Duodenal mucosa (tissue), 2 donors: ENCODE measurements around the gene VPS33B.

Experiments used
- H3K27ac ChIP-seq: one replicate; pipeline ENCODE4 v1.7.0; 2013; ENCODE audit warnings: low read depth, low read length
- H3K27me3 ChIP-seq, 2 donors: one replicate each; pipeline ENCODE4 v1.7.0; 2013; ENCODE audit warnings: low read length in 2 of 2, control low read depth in 1 of 2; ENCODE audit not compliant: insufficient read depth in 2 of 2, control insufficient read depth in 1 of 2
- H3K36me3 ChIP-seq, 2 donors: one replicate each; pipeline ENCODE4 v1.7.0; 2013; ENCODE audit warnings: low read length in 2 of 2, control low read depth in 1 of 2; ENCODE audit not compliant: insufficient read depth in 2 of 2, control insufficient read depth in 1 of 2
- H3K4me1 ChIP-seq, 2 donors: one replicate each; pipeline ENCODE4 v1.7.0; 2013; ENCODE audit warnings: low read length in 2 of 2, control low read depth in 1 of 2; ENCODE audit not compliant: insufficient read depth in 2 of 2, control insufficient read depth in 1 of 2
- H3K4me3 ChIP-seq, 2 donors: one replicate each; pipeline ENCODE4 v1.7.0; 2013; ENCODE audit warnings: low read length in 2 of 2, low read depth in 1 of 2
- H3K9ac ChIP-seq, 2 donors: one replicate each; pipeline ENCODE4 v1.7.0; 2013; ENCODE audit warnings: low read length in 2 of 2, low read depth in 1 of 2
- H3K9me3 ChIP-seq, 2 donors: one replicate each; pipeline ENCODE4 v1.7.0; 2013; ENCODE audit warnings: low read length in 2 of 2, control low read depth in 1 of 2; ENCODE audit not compliant: control insufficient read depth in 1 of 2

The VPS33B gene

GRCh38 chr15:90986790-90987507, 35.4 kb downstream of the VPS33B start:
- Histone ChIP-seq H3K36me3 (peaks cover 0 to 15% of the 10 kb centered on the region in 2 donors), H3K27me3 (no peaks in the 10 kb centered on the region), H3K4me1 (peaks cover 7% of the 10 kb centered on the region in 2 donors), H3K4me3 (no peak overlapping the region), H3K9ac (no peak overlapping the region), H3K9me3 (no peaks in the 10 kb centered on the region), H3K27ac (no peak overlapping the region)

GRCh38 chr15:90982135-90982534, 40.3 kb downstream of the VPS33B start:
- no peaks in the 10 kb centered on the region for H3K9me3 ChIP-seq
- peaks cover 0 to 35% of the 10 kb centered on the region in 2 donors for H3K36me3 ChIP-seq
- H3K27ac ChIP-seq = no peak overlapping the region
- H3K4me3 ChIP-seq = no peak overlapping the region
- H3K27me3 ChIP-seq = no peaks in the 10 kb centered on the region
- no peaks in the 10 kb centered on the region for H3K4me1 ChIP-seq
- H3K9ac ChIP-seq = no peak overlapping the region

- Histone ChIP-seq H3K27ac (no peak overlapping the region), H3K36me3 (peaks cover 0 to 35% of the 10 kb centered on the region in 2 donors), H3K9ac (no peak overlapping the region), H3K4me3 (no peak overlapping the region), H3K27me3 (no peaks in the 10 kb centered on the region), H3K4me1 (no peaks in the 10 kb centered on the region), H3K9me3 (no peaks in the 10 kb centered on the region)
These were observed 40.7 kb downstream of the VPS33B start for GRCh38 chr15:90981681-90982080.

GRCh38 chr15:90979582-90979981, 42.8 kb downstream of the VPS33B start:
- H3K9ac ChIP-seq = no peak overlapping the region
- H3K4me1 ChIP-seq = no peaks in the 10 kb centered on the region
- no peaks in the 10 kb centered on the region for H3K27me3 ChIP-seq
- H3K36me3 ChIP-seq = peaks cover 0 to 36% of the 10 kb centered on the region in 2 donors
- H3K9me3 ChIP-seq = no peaks in the 10 kb centered on the region
- H3K4me3 ChIP-seq = no peak overlapping the region
- no peak overlapping the region for H3K27ac ChIP-seq

DNA sequence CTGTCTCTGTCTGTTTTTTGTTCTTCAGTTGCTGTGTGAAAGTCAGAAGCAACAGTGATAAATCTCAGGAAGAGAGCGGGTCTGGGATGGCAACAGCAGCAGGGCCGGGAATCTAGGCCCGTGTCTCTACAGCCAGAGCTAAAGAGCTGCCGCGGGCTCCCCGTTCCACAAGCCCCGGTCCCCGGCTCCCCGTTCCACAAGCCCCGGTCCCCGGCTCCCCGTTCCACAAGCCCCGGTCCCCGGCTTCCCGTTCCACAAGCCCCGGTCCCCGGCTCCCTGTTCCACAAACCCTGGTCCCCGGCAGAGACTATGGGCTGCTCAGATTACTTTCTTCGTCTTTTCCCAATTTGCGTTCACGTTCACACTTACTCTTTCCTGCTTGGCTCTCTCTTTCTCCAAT, 48.2 kb downstream of the VPS33B start:
- Histone ChIP-seq H3K4me3 (no peak overlapping the region), H3K27ac (no peak overlapping the region), H3K36me3 (peaks cover 4 to 33% of the 10 kb centered on the region in 2 donors), H3K27me3 (no peaks in the 10 kb centered on the region), H3K9me3 (no peaks in the 10 kb centered on the region), H3K9ac (no peak overlapping the region), H3K4me1 (no peaks in the 10 kb centered on the region)

GRCh38 chr15:90972133-90972532, 50.3 kb downstream of the VPS33B start:
- no peaks in the 10 kb centered on the region for H3K27me3 ChIP-seq
- no peaks in the 10 kb centered on the region for H3K4me1 ChIP-seq
- H3K27ac ChIP-seq = no peak overlapping the region
- H3K4me3 ChIP-seq = no peak overlapping the region
- H3K9ac ChIP-seq = no peak overlapping the region
- no peaks in the 10 kb centered on the region for H3K9me3 ChIP-seq
- H3K36me3 ChIP-seq = peaks cover 9 to 51% of the 10 kb centered on the region in 2 donors

DNA sequence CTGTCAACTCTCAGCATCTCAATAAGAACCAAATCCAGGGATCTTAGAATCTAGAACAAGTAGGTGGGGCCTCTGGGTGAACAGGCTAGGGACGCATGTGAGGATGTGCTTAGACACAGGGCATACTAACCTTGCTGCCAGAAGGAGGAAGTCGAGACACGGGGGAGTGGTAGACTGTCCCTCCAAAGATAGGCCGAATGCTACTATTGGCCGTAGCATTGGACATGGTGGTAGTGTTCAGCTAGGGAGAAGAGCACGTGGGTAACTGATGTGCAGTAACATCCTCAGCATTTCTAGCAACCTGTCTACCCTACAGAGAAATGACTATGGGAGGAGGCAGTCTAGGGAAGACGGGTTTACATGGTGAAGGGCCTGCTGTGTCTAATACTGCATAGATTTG, 52.1 kb downstream of the VPS33B start:
- no peaks in the 10 kb centered on the region for H3K4me1 ChIP-seq
- H3K27me3 ChIP-seq = no peaks in the 10 kb centered on the region
- no peaks in the 10 kb centered on the region for H3K9me3 ChIP-seq
- no peak overlapping the region for H3K9ac ChIP-seq
- H3K4me3 ChIP-seq = no peak overlapping the region
- H3K36me3 ChIP-seq = peaks cover 12 to 65% of the 10 kb centered on the region in 2 donors
- H3K27ac ChIP-seq = no peak overlapping the region

DNA sequence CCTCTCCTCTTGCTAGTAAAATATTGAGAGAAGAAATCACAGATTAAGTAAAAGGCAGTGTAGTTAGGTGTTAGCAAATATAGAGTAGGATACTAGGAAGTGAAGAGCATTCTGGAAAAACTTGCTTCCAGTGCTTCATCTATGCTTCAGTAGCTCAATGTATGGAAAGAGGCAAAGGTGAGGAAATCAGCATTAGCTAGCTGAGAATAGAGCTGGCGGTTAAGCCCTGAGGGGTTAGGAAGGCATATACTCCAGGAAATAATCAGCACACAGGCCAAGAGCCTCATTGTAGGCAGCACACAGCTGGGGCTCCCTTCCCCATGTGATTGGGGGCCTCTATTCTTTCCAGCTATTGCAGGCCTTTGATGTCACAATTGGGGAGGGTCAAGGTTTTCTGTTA, 54.0 kb downstream of the VPS33B start:
- Histone ChIP-seq H3K4me1 (no peaks in the 10 kb centered on the region), H3K9me3 (no peaks in the 10 kb centered on the region), H3K27me3 (no peaks in the 10 kb centered on the region), H3K9ac (no peak overlapping the region), H3K4me3 (no peak overlapping the region), H3K36me3 (peaks cover 12 to 64% of the 10 kb centered on the region in 2 donors), H3K27ac (no peak overlapping the region)

DNA sequence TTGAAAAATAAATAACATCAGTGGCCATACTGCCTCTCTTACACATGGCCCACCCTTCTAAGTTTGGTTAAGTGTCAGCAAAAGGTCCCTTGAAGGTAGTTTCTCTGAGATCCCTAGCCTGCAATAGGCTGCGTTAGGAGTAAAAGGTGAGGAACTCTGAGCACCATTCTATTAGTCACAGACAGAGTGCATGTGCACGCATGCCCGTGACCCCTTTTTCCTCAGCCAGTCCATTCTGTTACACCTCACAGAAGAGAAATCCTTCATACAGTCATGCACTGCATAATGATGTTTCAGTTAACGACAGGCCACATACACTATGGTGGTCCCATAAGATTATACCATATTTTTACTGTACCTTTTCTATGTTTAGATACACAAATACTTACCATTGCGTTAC, 55.2 kb downstream of the VPS33B start:
- Histone ChIP-seq H3K4me1 (no peaks in the 10 kb centered on the region), H3K4me3 (no peak overlapping the region), H3K36me3 (peaks cover 15 to 65% of the 10 kb centered on the region in 2 donors), H3K9me3 (no peaks in the 10 kb centered on the region), H3K27ac (no peak overlapping the region), H3K27me3 (no peaks in the 10 kb centered on the region), H3K9ac (no peak overlapping the region)

- Histone ChIP-seq H3K9me3 (no peaks in the 10 kb centered on the region), H3K9ac (no peak overlapping the region), H3K36me3 (peaks cover 24 to 75% of the 10 kb centered on the region in 2 donors), H3K27me3 (no peaks in the 10 kb centered on the region), H3K4me1 (no peaks in the 10 kb centered on the region), H3K4me3 (no peak overlapping the region), H3K27ac (no peak overlapping the region)
These were observed 56.1 kb downstream of the VPS33B start for GRCh38 chr15:90966262-90966661.
